NCI-H2107 (cell line): Measurements from ENCODE around the gene PMF1.

Experiments
- DNase-seq: peaks from one replicate; lab custom pipeline; 2025; lab: John Stamatoyannopoulos, UW

The PMF1 gene

DNA sequence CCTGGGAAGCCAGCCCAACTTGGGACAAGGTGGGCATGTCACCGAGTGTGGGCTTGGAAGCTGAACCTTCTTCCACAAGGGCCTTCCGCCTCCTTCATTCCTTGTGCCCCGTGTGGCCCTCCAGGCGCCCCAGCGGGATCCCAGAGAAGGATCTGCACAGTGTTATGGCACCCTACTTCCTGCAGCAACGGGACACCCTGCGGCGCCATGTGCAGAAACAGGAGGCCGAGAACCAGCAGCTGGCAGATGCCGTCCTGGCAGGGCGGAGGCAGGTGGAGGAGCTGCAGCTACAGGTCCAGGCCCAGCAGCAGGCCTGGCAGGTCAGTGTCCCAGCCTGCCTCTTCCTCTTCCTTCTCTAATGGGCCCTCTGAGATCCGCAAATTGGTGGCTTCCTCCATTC is 23.4 kb downstream of the PMF1 start:
- DNase-seq, result no peak

GRCh38 chr1:156238248-156238647 is 25.4 kb downstream of the PMF1 start:
- no peak for DNase-seq

DNA sequence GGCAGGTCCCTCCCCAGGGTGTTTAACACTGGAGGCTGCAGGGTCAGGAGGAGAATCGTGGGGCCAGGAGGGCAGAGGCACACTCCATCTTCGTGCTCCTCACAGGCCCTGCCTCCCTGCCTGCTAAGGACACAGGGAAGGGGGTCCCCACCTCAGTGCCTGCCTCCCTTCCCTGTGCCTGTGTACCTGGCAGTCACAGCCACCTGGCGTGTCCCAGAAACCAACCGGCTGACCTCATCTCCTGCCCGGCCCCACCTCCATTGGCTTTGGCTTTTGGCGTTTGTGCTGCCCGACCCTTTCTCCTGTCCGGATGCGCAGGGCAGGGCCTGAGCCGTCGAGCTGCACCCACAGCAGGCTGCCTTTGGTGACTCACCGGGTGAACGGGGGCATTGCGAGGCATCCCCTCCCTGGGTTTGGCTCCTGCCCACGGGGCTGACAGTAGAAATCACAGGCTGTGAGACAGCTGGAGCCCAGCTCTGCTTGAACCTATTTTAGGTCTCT is 28.6 kb downstream of the PMF1 start:
- DNase-seq, result no peak

- DNase-seq, result no peak
Measured at GRCh38 chr1:156241926-156242325, 29.1 kb downstream of the PMF1 start, which contains the start of gene BGLAP. Gene BGLAP, plus strand, starts transcription at chr1:156242184. Its CDS starts 48 bp downstream, at chr1:156242232.

DNA sequence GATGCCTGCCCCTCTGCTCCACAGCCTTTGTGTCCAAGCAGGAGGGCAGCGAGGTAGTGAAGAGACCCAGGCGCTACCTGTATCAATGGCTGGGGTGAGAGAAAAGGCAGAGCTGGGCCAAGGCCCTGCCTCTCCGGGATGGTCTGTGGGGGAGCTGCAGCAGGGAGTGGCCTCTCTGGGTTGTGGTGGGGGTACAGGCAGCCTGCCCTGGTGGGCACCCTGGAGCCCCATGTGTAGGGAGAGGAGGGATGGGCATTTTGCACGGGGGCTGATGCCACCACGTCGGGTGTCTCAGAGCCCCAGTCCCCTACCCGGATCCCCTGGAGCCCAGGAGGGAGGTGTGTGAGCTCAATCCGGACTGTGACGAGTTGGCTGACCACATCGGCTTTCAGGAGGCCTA is 29.9 kb downstream of the PMF1 start:
- DNase-seq, result no peak

- no peak for DNase-seq
Measured at GRCh38 chr1:156244126-156244525, 31.3 kb downstream of the PMF1 start.

GRCh38 chr1:156244712-156245111 is 31.9 kb downstream of the PMF1 start:
- no peak for DNase-seq

DNA sequence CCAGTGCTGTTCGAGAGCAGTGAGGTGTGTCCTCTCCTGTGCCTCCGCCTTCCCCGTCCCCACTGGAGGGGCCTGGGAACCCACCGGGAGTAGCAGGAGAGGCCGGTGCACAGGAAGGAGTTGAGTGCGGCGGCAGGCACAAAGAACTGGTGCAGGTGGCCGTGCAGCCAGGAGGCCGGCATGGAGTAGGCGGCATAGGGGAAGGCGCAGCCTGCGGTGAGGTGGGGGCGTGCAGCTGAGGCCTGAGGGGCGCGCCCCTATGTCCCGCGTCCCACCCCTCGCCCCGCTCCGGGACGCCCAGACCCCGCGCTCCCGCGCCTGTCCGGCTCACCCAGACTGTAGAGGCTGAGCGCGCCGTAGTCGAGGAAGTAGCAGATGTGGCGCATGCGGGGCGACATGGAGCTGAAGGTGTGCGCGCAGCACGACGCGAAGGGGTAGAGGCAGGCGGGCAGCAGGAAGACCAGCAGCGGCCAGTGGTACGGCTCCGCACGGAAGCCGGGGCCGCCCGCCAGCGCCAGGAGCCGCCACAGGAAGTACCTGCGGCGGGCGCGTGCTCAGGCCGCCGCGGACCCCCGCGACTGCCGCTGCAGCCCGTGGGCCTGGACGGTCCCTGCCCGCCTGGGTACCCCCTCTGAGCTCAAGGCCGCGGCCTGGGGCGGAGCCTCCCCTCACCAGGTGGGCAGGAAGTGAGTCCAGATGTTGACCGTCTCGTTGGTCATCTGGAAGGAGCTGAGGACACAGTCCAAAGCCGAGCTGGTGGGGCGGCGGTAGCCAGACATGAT is 32.8 kb downstream of the PMF1 start:
- DNase-seq, result no peak

DNA sequence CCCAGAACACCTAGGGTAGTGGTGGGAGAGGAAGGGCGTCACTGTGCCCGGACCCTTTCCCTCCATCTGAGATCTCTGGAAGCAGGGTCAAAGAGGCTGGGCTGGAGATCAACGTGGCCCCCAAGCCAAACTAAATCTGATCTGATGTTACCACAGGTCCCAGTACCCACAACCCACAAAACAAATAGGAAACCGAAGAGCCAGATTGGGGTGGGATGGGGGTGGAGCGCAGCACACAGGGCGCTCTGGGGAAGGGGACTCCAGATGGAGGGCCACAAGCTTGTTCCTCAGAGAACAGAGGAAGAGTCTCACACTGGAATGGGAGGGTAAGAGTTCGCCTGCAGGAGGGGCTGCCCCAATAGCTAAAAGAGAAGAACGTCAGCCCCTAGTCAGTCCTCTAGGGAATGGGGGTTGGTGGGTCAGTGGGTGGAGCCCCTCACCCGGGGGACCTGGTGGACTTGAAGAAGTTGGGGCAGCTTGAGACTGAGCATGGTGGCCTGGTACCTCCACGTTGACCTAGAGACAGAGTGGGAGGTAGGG is 33.5 kb downstream of the PMF1 start:
- no peak for DNase-seq

- no peak for DNase-seq
Measured at GRCh38 chr1:156246781-156247459, 34.1 kb downstream of the PMF1 start.

DNA sequence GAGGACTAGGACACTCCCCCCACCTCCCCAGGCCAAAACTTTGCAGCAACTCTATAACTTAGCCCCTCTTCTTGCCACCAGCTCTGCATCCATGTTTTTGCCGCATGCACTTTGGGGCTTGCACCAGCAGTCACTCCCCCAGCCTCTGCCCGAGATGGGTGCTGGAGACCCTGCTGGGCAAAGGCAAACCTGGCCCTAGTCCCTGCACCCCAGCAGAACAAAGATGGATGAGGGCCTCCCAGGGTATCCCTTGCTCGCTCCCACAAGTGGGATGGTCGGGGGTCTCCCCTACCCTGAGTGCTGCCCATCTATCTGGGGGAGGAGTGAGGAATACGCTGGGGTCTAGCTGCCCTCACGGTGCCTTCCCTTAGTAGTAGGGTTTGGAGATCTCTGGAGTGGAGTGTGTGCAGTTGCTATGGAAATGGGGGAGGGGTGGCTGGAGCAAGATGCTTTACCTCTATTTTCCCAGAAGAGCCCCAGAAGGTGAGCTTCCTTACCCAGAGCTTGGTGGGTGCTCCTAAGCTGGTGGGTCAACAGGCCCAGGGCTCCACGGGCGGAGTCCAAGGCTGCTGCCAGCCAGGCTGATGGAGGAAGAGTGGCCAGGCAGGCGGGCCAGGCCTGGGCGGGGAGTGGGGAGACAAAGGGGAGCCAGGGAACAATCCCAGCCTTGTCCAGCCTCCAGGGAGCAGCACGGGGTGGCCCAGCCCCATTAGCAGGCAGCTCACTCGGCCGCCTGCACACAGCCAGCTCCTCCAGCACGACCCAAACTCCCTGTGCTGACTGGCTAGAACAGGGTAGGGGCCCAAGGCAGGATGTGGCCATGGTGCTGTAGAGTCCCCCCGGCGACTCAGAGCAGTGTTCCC is 34.9 kb downstream of the PMF1 start, which contains the start of gene PAQR6:
Gene PAQR6, minus strand, starts transcription at position 597 of the 863 bp plus-strand sequence. CDS start 1,325 bp downstream, outside the sequence.
- DNase-seq, result no peak

GRCh38 chr1:156248323-156248683 is 35.5 kb downstream of the PMF1 start:
- DNase-seq, result no peak

- no peak for DNase-seq
Measured at GRCh38 chr1:156249593-156249992, 36.8 kb downstream of the PMF1 start.

DNA sequence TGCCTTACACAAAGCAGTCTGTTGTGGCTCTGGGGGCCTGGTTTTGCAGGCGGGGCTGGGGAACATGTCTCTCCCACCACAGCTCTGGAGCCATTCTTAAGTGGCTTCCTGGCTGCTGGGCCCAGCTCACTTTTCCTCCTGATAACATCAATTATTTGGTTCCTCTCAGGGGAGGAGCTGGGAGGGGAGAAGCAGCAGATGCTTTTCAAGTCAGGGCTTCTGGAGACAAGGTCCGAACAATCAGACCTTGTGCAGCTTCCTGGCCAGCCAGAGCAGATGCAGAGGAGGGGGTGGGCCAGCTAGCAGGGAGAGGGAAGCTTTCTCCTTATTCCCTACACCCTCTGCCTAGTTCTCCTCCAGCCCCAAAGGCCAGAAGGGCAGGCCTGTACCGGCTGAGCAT is 38.7 kb downstream of the PMF1 start:
- DNase-seq, result no peak

- no peak for DNase-seq
Measured at GRCh38 chr1:156253634-156254033, 40.8 kb downstream of the PMF1 start.

GRCh38 chr1:156257711-156258110 is 44.9 kb downstream of the PMF1 start:
- no peak for DNase-seq

DNA sequence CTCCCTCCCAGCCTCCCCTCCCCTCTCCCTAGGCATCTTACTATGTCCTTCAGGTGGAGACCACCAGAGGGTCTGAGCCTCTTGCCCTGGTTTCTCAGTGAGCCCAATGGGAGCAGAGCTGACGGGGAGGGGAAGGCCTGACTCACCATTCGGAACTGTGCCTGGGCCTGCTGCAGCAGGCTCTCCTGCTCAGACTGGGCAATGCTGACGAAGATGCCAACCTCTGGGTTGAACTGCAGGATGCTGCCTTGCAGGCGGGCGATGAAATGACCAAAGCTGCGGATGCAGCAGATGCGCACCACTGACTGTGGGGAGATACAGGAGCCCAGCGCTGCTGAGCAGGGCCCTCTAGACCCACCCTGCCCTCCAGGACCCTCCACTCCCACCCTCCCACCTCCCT is 46.1 kb downstream of the PMF1 start:
- DNase-seq, result no peak

GRCh38 chr1:156259805-156260204 is 47.0 kb downstream of the PMF1 start:
- DNase-seq, result no peak

- DNase-seq, result no peak
Measured at GRCh38 chr1:156260896-156261295, 48.1 kb downstream of the PMF1 start.

DNA sequence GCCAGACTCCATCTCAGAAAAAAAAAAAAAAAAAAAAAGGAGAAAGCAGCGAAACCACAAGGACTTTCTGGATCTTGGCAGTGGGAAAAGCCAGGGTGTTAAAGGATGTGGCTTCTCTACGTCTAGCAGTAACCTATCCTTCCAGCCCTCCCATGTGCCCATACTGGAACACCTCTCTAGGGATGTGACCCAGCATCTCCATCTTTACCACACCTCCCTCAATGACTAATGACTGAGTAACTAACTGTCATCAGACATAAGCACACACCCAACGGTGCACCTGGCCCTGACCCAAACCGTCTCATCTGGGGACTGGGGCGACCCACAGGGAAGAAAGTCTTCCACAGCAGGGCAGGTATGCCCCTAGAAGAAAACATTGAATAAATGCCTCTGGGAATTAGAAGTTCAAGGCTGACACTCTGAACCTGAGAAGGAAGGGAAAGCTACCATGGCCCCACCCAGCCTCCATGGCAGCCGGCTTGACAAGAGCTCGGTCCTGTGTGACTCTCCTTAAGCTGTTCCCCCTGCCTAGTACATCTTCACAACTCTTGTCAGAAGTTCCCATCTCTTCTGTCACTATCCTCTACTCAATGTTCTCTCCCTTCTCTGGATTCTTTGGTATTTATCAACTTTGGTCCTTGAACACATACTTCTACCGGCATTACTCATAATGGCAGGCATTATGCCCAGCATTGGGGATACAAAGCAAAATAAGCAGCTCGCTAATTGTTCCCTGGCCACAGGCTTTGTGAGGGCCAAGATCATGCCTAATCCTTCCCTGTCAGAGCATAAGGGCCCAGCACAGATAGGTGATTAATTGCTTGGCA is 49.9 kb downstream of the PMF1 start:
- no peak for DNase-seq

DNA sequence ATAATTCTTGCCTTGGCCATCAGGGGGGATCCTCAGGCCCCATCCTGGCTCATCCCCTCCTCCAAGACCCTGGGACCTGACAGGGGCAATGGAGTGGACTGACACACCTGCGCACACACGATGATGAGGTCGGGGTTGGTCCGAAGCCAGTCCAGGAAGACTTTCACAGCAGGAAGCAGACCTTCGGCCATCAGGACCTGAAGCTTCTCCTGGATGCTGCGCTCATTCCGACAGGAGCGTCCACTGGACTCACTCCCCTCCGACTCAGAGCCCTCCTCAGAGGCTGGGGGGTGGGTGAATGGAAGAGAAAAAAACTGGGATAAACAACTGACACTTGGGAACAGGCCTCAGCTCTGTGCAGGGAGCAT is 50.5 kb downstream of the PMF1 start:
- no peak for DNase-seq
